H1 (cell line): ENCODE measurements around the gene C11orf58. TPM values are rescaled to one million over a fixed set of nuclear protein-coding genes. Genes with fewer than 3 reads are reported as not detected.

Experiments
- BCL11A ChIP-seq, 2 experiments: IDR thresholded peaks; one replicate each; pipeline ENCODE4 v1.6.1; 2011; ENCODE audit warnings: low read depth in 2 of 2, low read length in 2 of 2, mild to moderate bottlenecking in 2 of 2
- BRCA1 ChIP-seq: IDR thresholded peaks from 2 replicates; pipeline ENCODE4 v1.6.1; 2012; ENCODE audit warnings: low read depth, low read length, improper control_type of control experiment
- HDAC2 ChIP-seq, 2 experiments: fragments of 300-600 bp in 1 of 2; sonication (generic) in 1 of 2; IDR thresholded peaks; 2 replicates each; pipeline ENCODE4 v1.6.1; 2011 to 2012; ENCODE audit warnings: low read depth in 2 of 2, low read length in 2 of 2, mild to moderate bottlenecking in 2 of 2, moderate library complexity in 2 of 2, borderline replicate concordance in 1 of 2, inconsistent platforms in 1 of 2
- RFX5 ChIP-seq: IDR thresholded peaks from 2 replicates; pipeline ENCODE4 v1.6.1; 2011; ENCODE audit warnings: low read depth, low read length, improper control_type of control experiment, borderline replicate concordance
- SIRT6 ChIP-seq: IDR thresholded peaks from one replicate; pipeline ENCODE4 v1.7.1; 2012; ENCODE audit warnings: low read length, inconsistent platforms
- TAF1 ChIP-seq: IDR thresholded peaks from 2 replicates; pipeline ENCODE4 v1.6.1; 2011; ENCODE audit warnings: mild to moderate bottlenecking, low read depth, low read length
- TBP ChIP-seq: IDR thresholded peaks from 2 replicates; pipeline ENCODE4 v1.6.1; 2011; ENCODE audit warnings: low read depth, low read length, improper control_type of control experiment
- polyA plus RNA-seq, 7 experiments: library from polyadenylated mRNA; depleted of rRNA in 3 of 7; stranded (reverse) in 5 of 7; unstranded in 2 of 7; fragments of >200 nt in 5 of 7; fragments of 200-250 nt in 2 of 7; gene quantifications; 1 replicate in 5 of 7; 2 replicates in 1 of 7; 4 replicates in 1 of 7; pipeline versions ENCODE4 v1.2.1 to v1.2.3, GENCODE V29; 2011 to 2013; ENCODE audit warnings: missing spikeins in 2 of 7, mixed read lengths in 2 of 7
- total RNA-seq: library from RNA; stranded (reverse); fragmentation: NEBNext Ultra II Directional; extraction: Animal tissue kit (Norgen Biotek cat#: 25700); gene quantifications from 2 replicates; pipeline ENCODE4 v1.2.1, GENCODE V29; 2021

C11orf58 gene
- total and polyA plus RNA-seq, 2 of the 8 experiments (the other 6 are each of a cell fraction or from before 2014, with no cell fraction given) = 70.7 to 181 TPM

- TF ChIP-seq HDAC2 (IDR thresholded peaks at IDR 0.05; ENCODE audit: borderline replicate concordance in 1 of 2, low read depth in 2 of 2, low read length in 2 of 2) = no peak
- TF ChIP-seq TAF1 = no peak
- no peak for TF ChIP-seq BRCA1
- no peak for TF ChIP-seq RFX5
- no peak for TF ChIP-seq SIRT6
- no peak for TF ChIP-seq TBP
- no peak for TF ChIP-seq BCL11A (IDR thresholded peaks at IDR 0.05; ENCODE audit: low read depth in 2 of 2, low read length in 2 of 2)
- TF ChIP-seq, all 59 proteins: peak for 0
Observed at GRCh38 chr11:16793511-16793910, 55.1 kb downstream of the C11orf58 start (continued).
